SK-N-SH (cell line): ENCODE measurements around the gene SAMD14. TPM values are rescaled to one million over a fixed set of nuclear protein-coding genes. Genes with fewer than 3 reads are reported as not detected.

Experiments
- CTCF ChIA-PET: fragments of 300-600, 350-600 bp; formaldehyde crosslinking; extraction: SDS; loops from one replicate; lab custom pipeline; 2021; lab: Yijun Ruan, JAX
- POLR2A ChIA-PET: fragments of 350-600 bp; sonication (Branson Sonifier 250); formaldehyde crosslinking; extraction: SDS; loops from one replicate; lab custom pipeline; 2020; ENCODE audit warnings: antibody characterized with exemption, inconsistent platforms; lab: Yijun Ruan, JAX
- DNase-seq: peaks from one replicate; pipeline ENCODE4 v3.0.0; 2012
- H2AFZ ChIP-seq: fragments of 200-600 bp; sonication (generic); 2 replicates; pipeline ENCODE4 v1.8.1; 2016; ENCODE audit warnings: antibody characterized with exemption, mild to moderate bottlenecking, low read depth
- H3F3A ChIP-seq: fragments of 200-600 bp; sonication (generic); replicated peaks from 2 replicates; pipeline ENCODE3; 2016; ENCODE audit warnings: antibody characterized with exemption, mild to moderate bottlenecking; ENCODE audit not compliant: insufficient read depth
- H3K27ac ChIP-seq, 2 experiments: fragments of 200-500 bp in 1 of 2; fragments of 200-600 bp in 1 of 2; sonication (Bioruptor generic) in 1 of 2; sonication (generic), shearing (Covaris generic) in 1 of 2; 2 replicates each; pipeline versions ENCODE4 v1.5.1 to v1.6.1; 2014 to 2016; ENCODE audit warnings: low read depth in 2 of 2, inconsistent platforms in 1 of 2, low read length in 1 of 2, mild to moderate bottlenecking in 1 of 2, mixed read lengths in 1 of 2
- H3K27me3 ChIP-seq: fragments of 200-600 bp; sonication (generic), shearing (Covaris generic); 2 replicates; pipeline ENCODE4 v1.6.1; 2016; ENCODE audit warnings: mixed run types; ENCODE audit not compliant: insufficient read depth
- H3K36me3 ChIP-seq, 2 experiments: fragments of 200-500 bp in 1 of 2; fragments of 200-600 bp in 1 of 2; sonication (Bioruptor generic) in 1 of 2; sonication (generic) in 1 of 2; replicated peaks in 1 of 2; 2 replicates each; pipeline versions ENCODE3 to v1.5.1; 2014 to 2016; ENCODE audit warnings: low read length in 1 of 2, mild to moderate bottlenecking in 1 of 2; ENCODE audit not compliant: insufficient read depth in 2 of 2, control insufficient read depth in 1 of 2
- H3K4me1 ChIP-seq, 2 experiments: fragments of 200-500 bp in 1 of 2; fragments of 200-600 bp in 1 of 2; sonication (Bioruptor generic) in 1 of 2; sonication (generic), shearing (Covaris generic) in 1 of 2; 2 replicates each; pipeline versions ENCODE4 v1.5.1 to v1.6.1; 2014 to 2016; ENCODE audit warnings: low read depth in 1 of 2, low read length in 1 of 2, mixed run types in 1 of 2; ENCODE audit not compliant: insufficient read depth in 2 of 2, control insufficient read depth in 1 of 2
- H3K4me2 ChIP-seq: fragments of 200-600 bp; sonication (generic), shearing (Covaris generic); 2 replicates; pipeline ENCODE4 v1.6.1; 2017; ENCODE audit warnings: mixed run types
- H3K4me3 ChIP-seq, 2 experiments: fragments of 200-500 bp in 1 of 2; fragments of 200-600 bp in 1 of 2; sonication (Bioruptor generic) in 1 of 2; sonication (generic), shearing (Covaris generic) in 1 of 2; 2 replicates each; pipeline versions ENCODE4 v1.5.1 to v1.8.1; 2014 to 2016; ENCODE audit warnings: low read depth in 2 of 2, inconsistent platforms in 1 of 2, low read length in 1 of 2, mild to moderate bottlenecking in 1 of 2, mixed read lengths in 1 of 2, moderate library complexity in 1 of 2
- H3K79me2 ChIP-seq: fragments of 200-600 bp; sonication (generic); 2 replicates; pipeline ENCODE4 v1.8.1; 2017; ENCODE audit warnings: mild to moderate bottlenecking; ENCODE audit not compliant: insufficient read depth
- H3K9ac ChIP-seq: fragments of 200-600 bp; sonication (generic); 2 replicates; pipeline ENCODE4 v1.6.1; 2017; ENCODE audit warnings: mixed run types
- H3K9me2 ChIP-seq: fragments of 200-600 bp; sonication (generic); 2 replicates; pipeline ENCODE4 v1.6.1; 2017; ENCODE audit warnings: mixed run types
- H3K9me3 ChIP-seq: fragments of 200-600 bp; sonication (generic); 2 replicates; pipeline ENCODE4 v1.6.1; 2017; ENCODE audit warnings: mixed run types, mild to moderate bottlenecking, moderate library complexity
- H4K20me1 ChIP-seq: fragments of 200-600 bp; sonication (generic); 2 replicates; pipeline ENCODE4 v1.6.1; 2017; ENCODE audit warnings: mild to moderate bottlenecking, mixed run types; ENCODE audit not compliant: insufficient read depth
- CHD2 ChIP-seq: fragments of 150-350 bp; IDR thresholded peaks from 2 replicates; pipeline ENCODE4 v1.6.1; 2018; ENCODE audit warnings: low read length; ENCODE audit not compliant: partially characterized antibody
- CTCF ChIP-seq: fragments of 200-600 bp; sonication (generic); IDR thresholded peaks from 2 replicates; pipeline ENCODE4 v1.6.1; 2017; ENCODE audit warnings: antibody characterized with exemption, mild to moderate bottlenecking, moderate library complexity
- ELF1 ChIP-seq: IDR thresholded peaks from 2 replicates; pipeline ENCODE4 v1.4.0; 2012
- EZH2phosphoT487 ChIP-seq: fragments of 200-600 bp; sonication (generic); IDR thresholded peaks from 2 replicates; pipeline ENCODE4 v1.6.1; 2017; ENCODE audit warnings: low read depth, mixed run types, mild to moderate bottlenecking, antibody characterized with exemption, moderate library complexity, borderline replicate concordance
- FOXM1 ChIP-seq: IDR thresholded peaks from 2 replicates; pipeline ENCODE4 v1.4.0; 2012; ENCODE audit warnings: low read depth, mild to moderate bottlenecking
- IRF3 ChIP-seq: fragments of 150-350 bp; IDR thresholded peaks from 2 replicates; pipeline ENCODE4 v1.6.1; 2016; ENCODE audit warnings: mild to moderate bottlenecking, low read depth, low read length
- MXI1 ChIP-seq: IDR thresholded peaks from 2 replicates; pipeline ENCODE4 v1.6.1; 2012; ENCODE audit warnings: mild to moderate bottlenecking, low read depth, low read length, improper control_type of control experiment
- POLR2AphosphoS5 ChIP-seq: IDR thresholded peaks from 2 replicates; pipeline ENCODE4 v1.6.1; 2012; ENCODE audit warnings: low read depth, low read length
- RAD21 ChIP-seq: IDR thresholded peaks from 2 replicates; pipeline ENCODE4 v1.6.1; 2012; ENCODE audit warnings: mild to moderate bottlenecking, low read length
- RCOR1 ChIP-seq: fragments of 150-350 bp; IDR thresholded peaks from 2 replicates; pipeline ENCODE4 v1.6.1; 2017; ENCODE audit warnings: antibody characterized with exemption, low read length
- REST ChIP-seq: IDR thresholded peaks from 2 replicates; pipeline ENCODE4 v1.6.1; 2012; ENCODE audit warnings: mild to moderate bottlenecking, low read depth, low read length, moderate library complexity
- RFX5 ChIP-seq: IDR thresholded peaks from 2 replicates; pipeline ENCODE4 v1.6.1; 2012; ENCODE audit warnings: mild to moderate bottlenecking, improper control_type of control experiment, low read length
- SMC3 ChIP-seq: IDR thresholded peaks from 2 replicates; pipeline ENCODE4 v1.6.1; 2012; ENCODE audit warnings: low read depth, low read length, improper control_type of control experiment
- TCF12 ChIP-seq: IDR thresholded peaks from 2 replicates; pipeline ENCODE4 v1.4.0; 2012
- TEAD4 ChIP-seq: IDR thresholded peaks from 2 replicates; pipeline ENCODE4 v1.4.0; 2012; ENCODE audit warnings: mild to moderate bottlenecking, borderline replicate concordance; ENCODE audit not compliant: insufficient read depth
- USF2 ChIP-seq: fragments of 150-350 bp; IDR thresholded peaks from 2 replicates; pipeline ENCODE4 v1.6.1; 2017; ENCODE audit warnings: antibody characterized with exemption, low read length, low read depth, borderline replicate concordance
- WGBS: methylation state at CpG from one replicate; pipeline ENCODE4 v1.1.6; 2017; ENCODE audit warnings: low lambda C conversion rate; 5-methylcytosine and 5-hydroxymethylcytosine counted together
- polyA plus RNA-seq, 3 experiments: library from polyadenylated mRNA; depleted of rRNA; stranded (reverse); fragments of >200 nt; gene quantifications; 2 replicates each; pipeline ENCODE4 v1.2.3, GENCODE V29; 2012
- TF ChIP-seq, protein P1 (sequence below): IDR thresholded peaks from 2 replicates; pipeline ENCODE4 v1.4.0; 2012; ENCODE audit warnings: low read depth

Gene SAMD14
- polyA plus RNA-seq, 1 of the 3 experiments (the other 2 are of a cell fraction), result 3.4 TPM

GRCh38 chr17:50067996-50068395 lies 62.0 kb downstream of the SAMD14 start:
- H3K36me3 ChIP-seq, result peaks cover 47 to 75% of the 10 kb centered on the region in 2 experiments

DNA sequence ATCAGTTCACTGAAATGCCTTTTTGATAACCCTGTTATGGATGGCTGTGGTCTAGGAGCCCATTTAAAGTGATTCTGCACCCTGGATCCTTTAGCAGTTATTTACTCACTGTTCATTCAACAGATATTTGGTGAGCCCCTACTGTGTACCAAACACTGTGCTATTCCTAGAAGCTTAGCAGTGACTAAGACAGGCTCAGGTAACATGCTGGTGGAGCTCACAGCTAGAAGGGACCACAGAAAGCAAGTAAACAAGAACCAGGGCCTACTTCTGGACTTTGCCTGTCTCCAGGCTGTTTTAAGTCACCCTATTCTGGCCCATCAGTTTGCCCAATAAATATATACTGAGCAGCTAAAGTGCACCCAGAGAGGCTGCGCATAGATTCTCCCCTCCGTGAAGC lies 63.0 kb downstream of the SAMD14 start:
- no peaks in the 10 kb centered on the region for H3K9me3 ChIP-seq
- no peak overlapping the region for H3K4me3 ChIP-seq
- no peak overlapping the region for H2AFZ ChIP-seq
- peaks cover 95% of the 10 kb centered on the region for H3K79me2 ChIP-seq
- H4K20me1 ChIP-seq, result peaks cover 33% of the 10 kb centered on the region
- peak overlapping the region; percentile 96; the same call in 1 of the 2 replicates for H3K4me2 ChIP-seq
- peaks cover 40 to 67% of the 10 kb centered on the region in 2 experiments for H3K36me3 ChIP-seq
- ChIA-PET POLR2A (interaction anchor here (1.2 kb wide), 1 partner anchor 27 kb away, joined by 3 read pairs; no protein-coding TSS in a partner anchor), CTCF (interaction anchor here (1.1 to 6.2 kb wide), 11 partner anchors 11 to 190 kb away, joined by 3 to 51 read pairs (median 6); partner anchors contain the start of genes ITGA3 and PDK2)
- DNase-seq, result no peak
- H3K27ac ChIP-seq, result peak overlapping the region in 1 of 2 experiments; percentile 100; a peak in 2 of 4 replicates
- WGBS, result 94% methylated on average over 2 of the region's 2 CpGs
- no peaks in the 10 kb centered on the region for H3K27me3 ChIP-seq
- H3K4me1 ChIP-seq, result peaks cover 26 to 44% of the 10 kb centered on the region in 2 experiments
- peaks cover 73% of the 10 kb centered on the region for H3F3A ChIP-seq
- no peaks in the 10 kb centered on the region for H3K9me2 ChIP-seq
- peak overlapping the region; percentile 98; the same call in 1 of the 2 replicates for H3K9ac ChIP-seq
- TF ChIP-seq USF2, result no peak
- TF ChIP-seq RFX5, result no peak
- no peak for TF ChIP-seq TEAD4
- TF ChIP-seq FOXM1, result no peak
- TF ChIP-seq MXI1, result no peak
- TF ChIP-seq REST, result no peak
- TF ChIP-seq CTCF, result no peak
- TF ChIP-seq, protein P1, sequence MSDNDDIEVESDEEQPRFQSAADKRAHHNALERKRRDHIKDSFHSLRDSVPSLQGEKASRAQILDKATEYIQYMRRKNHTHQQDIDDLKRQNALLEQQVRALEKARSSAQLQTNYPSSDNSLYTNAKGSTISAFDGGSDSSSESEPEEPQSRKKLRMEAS, result no peak
- TF ChIP-seq IRF3, result no peak
- TF ChIP-seq SMC3, result no peak
- TF ChIP-seq RCOR1, result no peak
- TF ChIP-seq ELF1, result no peak
- TF ChIP-seq RAD21, result no peak

More at GRCh38 chr17:50067996-50068395, 62.0 kb downstream of the SAMD14 start:
- peaks cover 96% of the 10 kb centered on the region for H3K79me2 ChIP-seq
- H3F3A ChIP-seq, result peaks cover 67% of the 10 kb centered on the region
- no peaks in the 10 kb centered on the region for H3K9me3 ChIP-seq
- H3K4me2 ChIP-seq, result peak overlapping the region; percentile 0; the same call in 1 of the 2 replicates
- TF ChIP-seq TCF12, result no peak
- TF ChIP-seq RCOR1, result no peak
- no peak for TF ChIP-seq SMC3
- TF ChIP-seq POLR2AphosphoS5, result no peak
- TF ChIP-seq USF2, result no peak
- no peak for TF ChIP-seq EZH2phosphoT487
- no peak for TF ChIP-seq CHD2
- no peak for TF ChIP-seq FOXM1
- peak overlapping the region in 1 of 2 experiments; percentile 100; a peak in 2 of 4 replicates for H3K27ac ChIP-seq
- WGBS, result 94% methylated on average over 7 of the region's 13 CpGs
- no peak for DNase-seq
- H3K4me1 ChIP-seq, result peaks cover 16 to 38% of the 10 kb centered on the region in 2 experiments
- H2AFZ ChIP-seq, result no peak overlapping the region
- ChIA-PET CTCF (interaction anchor here (1.0 to 6.2 kb wide), 8 partner anchors 12 to 70 kb away, joined by 3 to 51 read pairs (median 6); partner anchors contain the start of genes ITGA3 and PDK2), POLR2A (interaction anchor here (1.2 kb wide), 1 partner anchor 26 kb away, joined by 3 read pairs; no protein-coding TSS in a partner anchor)
- no peak overlapping the region for H3K4me3 ChIP-seq
- H4K20me1 ChIP-seq, result peaks cover 41% of the 10 kb centered on the region
- no peak overlapping the region; the same call in 1 of the 2 replicates for H3K9ac ChIP-seq
- no peaks in the 10 kb centered on the region for H3K9me2 ChIP-seq
- no peaks in the 10 kb centered on the region for H3K27me3 ChIP-seq
